Calu3 (cell line): ENCODE data around the gene KRT31. TPM values are rescaled to one million over a fixed set of nuclear protein-coding genes. Genes with fewer than 3 reads are reported as not detected.

Experiments used
- BruUV-seq: library from RNA; stranded (reverse); fragments of 400-500 nt; replicated peaks from 2 replicates; lab custom pipeline; 2021; lab: Mats Ljungman, UMichigan
- CTCF ChIA-PET: fragments of 300-600 bp; sonication (Branson Sonifier 250); formaldehyde crosslinking; loops from one replicate; lab custom pipeline; 2022; ENCODE audit warnings: antibody characterized with exemption; lab: Charles Lee
- DNase-seq: peaks from one replicate; pipeline ENCODE4 v3.0.0; 2022
- H3K27ac Mint-ChIP-seq: one replicate; pipeline ENCODE4 v1.8.0; 2022; ENCODE audit warnings: mixed read lengths; ENCODE audit not compliant: unreplicated experiment
- H3K27me3 Mint-ChIP-seq: one replicate; pipeline ENCODE4 v1.8.0; 2022; ENCODE audit warnings: mixed read lengths; ENCODE audit not compliant: unreplicated experiment
- H3K36me3 Mint-ChIP-seq: one replicate; pipeline ENCODE4 v1.8.0; 2022; ENCODE audit warnings: mild to moderate bottlenecking, moderate library complexity, mixed read lengths; ENCODE audit not compliant: insufficient read depth, unreplicated experiment
- H3K4me1 Mint-ChIP-seq: one replicate; pipeline ENCODE4 v1.8.0; 2022; ENCODE audit warnings: mild to moderate bottlenecking, low read depth, mixed read lengths; ENCODE audit not compliant: unreplicated experiment
- H3K4me3 Mint-ChIP-seq: one replicate; pipeline ENCODE4 v1.8.0; 2022; ENCODE audit warnings: mild to moderate bottlenecking, low read depth, moderate library complexity, mixed read lengths; ENCODE audit not compliant: unreplicated experiment
- H3K9me3 Mint-ChIP-seq: one replicate; pipeline ENCODE4 v1.8.0; 2022; ENCODE audit warnings: low read depth, mixed read lengths; ENCODE audit not compliant: unreplicated experiment
- CTCF ChIP-seq: fragments of 200-600 bp; IDR thresholded peaks from one replicate; pipeline ENCODE4 v1.8.0; 2022; ENCODE audit warnings: antibody characterized with exemption; ENCODE audit not compliant: unreplicated experiment
- intact Hi-C: fragments of 100-400 bp; cut with micrococcal nuclease; formaldehyde crosslinking; loops from one replicate; pipeline ENCODE4 v1.10.0; 2022; ENCODE audit not compliant: unreplicated experiment
- total RNA-seq: library from RNA; stranded (reverse); gene quantifications from 2 replicates; pipeline ENCODE4 v1.2.3, GENCODE V29; 2022

KRT31 gene
- total RNA-seq, 1 experiment from 2014 or later = not detected

DNA sequence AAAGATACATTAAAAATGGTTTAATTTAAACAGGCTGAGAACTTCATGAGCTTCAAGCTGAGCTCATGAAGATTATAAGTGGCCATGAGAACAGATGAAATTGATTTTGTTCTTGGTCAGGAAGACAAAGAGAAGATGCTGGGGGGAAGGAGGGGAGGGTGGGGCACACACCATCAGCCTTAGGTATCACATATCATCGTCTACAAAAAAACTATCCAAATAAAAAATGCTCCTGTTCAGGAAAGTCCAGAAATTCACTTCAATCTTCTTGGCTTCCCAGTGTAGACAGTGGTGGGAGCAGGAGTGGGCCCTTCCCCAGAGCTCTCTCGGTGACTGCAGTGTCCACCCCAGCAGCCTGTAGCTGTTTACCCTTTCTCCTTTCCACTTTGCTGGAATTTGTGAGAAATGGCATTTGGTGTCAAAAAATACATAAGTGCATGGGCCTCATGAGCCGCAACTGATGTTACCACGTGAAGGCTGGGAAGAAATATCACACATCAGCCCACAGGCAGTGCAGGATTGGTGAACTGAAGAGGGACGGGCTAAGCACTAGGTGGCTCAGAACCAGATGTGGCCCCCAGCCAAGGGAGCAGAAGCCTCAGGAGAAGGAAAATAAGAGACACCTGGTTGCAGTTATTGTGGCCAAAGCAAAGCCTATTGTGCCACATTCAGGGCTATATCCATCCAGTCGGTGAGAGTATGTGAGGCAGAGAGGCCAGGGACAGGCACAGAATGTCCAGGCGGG lies 20.9 kb upstream of the KRT31 start:
- peaks cover 10% of the 10 kb centered on the region for H3K36me3 Mint-ChIP-seq
- H3K9me3 Mint-ChIP-seq = no peaks in the 10 kb centered on the region
- no peak for TF ChIP-seq CTCF
- no peak for DNase-seq
- H3K4me1 Mint-ChIP-seq = peaks cover 67% of the 10 kb centered on the region
- peak overlapping the region; percentile 29 for H3K4me3 Mint-ChIP-seq
- H3K27ac Mint-ChIP-seq = peak overlapping the region; percentile 84
- H3K27me3 Mint-ChIP-seq = no peaks in the 10 kb centered on the region
- BruUV-seq = no TSS peak
- intact Hi-C loops = loop anchor here (5.0 to 10.0 kb wide), 3 partner anchors 77 to 247 kb away; no protein-coding TSS in a partner anchor
- CTCF ChIA-PET = interaction anchor here (0.5 to 2.4 kb wide), 28 partner anchors 10 to 1707 kb away, joined by 3 to 38 read pairs (median 4); partner anchors contain the start of gene BRCA1

GRCh38 chr17:41417576-41418015 lies 20.2 kb upstream of the KRT31 start:
- BruUV-seq = no TSS peak
- peaks cover 72% of the 10 kb centered on the region for H3K4me1 Mint-ChIP-seq
- intact Hi-C loops = loop anchor here (5.0 to 10.0 kb wide), 3 partner anchors 77 to 247 kb away; no protein-coding TSS in a partner anchor

DNA sequence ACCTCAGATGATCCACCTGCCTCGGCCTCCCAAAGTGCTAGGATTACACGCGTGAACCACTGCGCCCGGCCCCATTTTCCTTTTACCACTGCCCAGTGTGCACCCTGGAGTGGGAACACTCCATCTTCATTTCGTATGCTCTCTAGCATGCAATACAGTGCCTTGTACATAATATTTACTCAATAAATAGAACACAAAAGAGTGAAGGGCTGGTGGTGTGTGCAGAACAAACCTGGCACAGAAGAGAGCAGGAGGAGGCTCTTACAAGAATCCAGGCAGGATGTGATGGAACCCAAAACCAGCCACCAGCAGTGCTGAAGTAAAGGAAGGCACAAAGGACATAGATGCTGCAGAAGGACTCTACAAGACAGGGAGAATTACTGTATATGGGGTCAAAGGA lies 19.7 kb upstream of the KRT31 start:
- Mint-ChIP-seq H3K4me1 (peaks cover 72% of the 10 kb centered on the region), H3K4me3 (peak overlapping the region; percentile 29), H3K36me3 (peaks cover 10% of the 10 kb centered on the region), H3K27ac (peak overlapping the region; percentile 84), H3K9me3 (no peaks in the 10 kb centered on the region), H3K27me3 (no peaks in the 10 kb centered on the region)
- intact Hi-C loops = loop anchor here (5.0 to 10.0 kb wide), 3 partner anchors 78 to 248 kb away; no protein-coding TSS in a partner anchor
- no peak for DNase-seq
- no TSS peak for BruUV-seq
- CTCF ChIA-PET = interaction anchor here (0.9 to 2.4 kb wide), 17 partner anchors 9 to 509 kb away, joined by 3 to 38 read pairs (median 6); no protein-coding TSS in a partner anchor
- no peak for TF ChIP-seq CTCF

More at GRCh38 chr17:41417576-41418015, 20.2 kb upstream of the KRT31 start:
- H3K9me3 Mint-ChIP-seq = no peaks in the 10 kb centered on the region
- H3K4me3 Mint-ChIP-seq = peak overlapping the region; percentile 29
- DNase-seq = peak; percentile 72
- peak; percentile 91 for TF ChIP-seq CTCF
- peak overlapping the region; percentile 84 for H3K27ac Mint-ChIP-seq
- H3K27me3 Mint-ChIP-seq = no peaks in the 10 kb centered on the region
- CTCF ChIA-PET = interaction anchor here (0.5 to 2.4 kb wide), 28 partner anchors 10 to 1708 kb away, joined by 3 to 38 read pairs (median 4); partner anchors contain the start of gene BRCA1
- H3K36me3 Mint-ChIP-seq = peaks cover 10% of the 10 kb centered on the region

GRCh38 chr17:41416479-41416878 lies 19.1 kb upstream of the KRT31 start:
- no peak for DNase-seq
- peaks cover 10% of the 10 kb centered on the region for H3K36me3 Mint-ChIP-seq
- peak overlapping the region; percentile 45 for H3K27ac Mint-ChIP-seq
- CTCF ChIA-PET = interaction anchor here (1.2 to 2.4 kb wide), 5 partner anchors 13 to 132 kb away, joined by 3 to 11 read pairs (median 7); no protein-coding TSS in a partner anchor
- H3K4me1 Mint-ChIP-seq = peaks cover 69% of the 10 kb centered on the region
- no peaks in the 10 kb centered on the region for H3K27me3 Mint-ChIP-seq
- no peak for TF ChIP-seq CTCF
- intact Hi-C loops = loop anchor here (5.0 to 10.0 kb wide), 3 partner anchors 78 to 248 kb away; no protein-coding TSS in a partner anchor
- no TSS peak for BruUV-seq
- H3K4me3 Mint-ChIP-seq = no peak overlapping the region
- no peaks in the 10 kb centered on the region for H3K9me3 Mint-ChIP-seq
